Heart left ventricle (tissue), 16 donors: ENCODE results near the gene PLA2G4F. TPM values are rescaled to one million over a fixed set of nuclear protein-coding genes. Genes with fewer than 3 reads are reported as not detected.
A peak's percentile ranks its signal among the peaks of the same experiment; 100 is the strongest.
"Not testable (repeated sequence)": the region's sequence is repeated elsewhere in the genome, so short reads cannot be mapped to it uniquely, and the experiment has no call there.

Experiments used
- ATAC-seq, 4 donors: fragments of 200-7000 bp; cut with Tn5 transposase; one replicate each; pipeline ENCODE4 v1.9.1; 2020 to 2022; ENCODE audit warnings: moderate library complexity in 4 of 4, mild to moderate bottlenecking in 3 of 4, moderate number of reproducible peaks in 1 of 4
- DNase-seq, 5 donors: peaks; one replicate each; pipeline ENCODE4 v3.0.0-alpha.2; 2020
- H3K27ac ChIP-seq, 12 donors: fragments of 200-600 bp; sonication (generic) in 4 of 12; one replicate each; pipeline versions ENCODE4 v1.5.0 to v1.8.0; 2016 to 2022; ENCODE audit warnings: mild to moderate bottlenecking in 2 of 12
- H3K27me3 ChIP-seq, 9 donors: fragments of 200-600 bp; sonication (generic) in 2 of 9; one replicate each; pipeline versions ENCODE4 v1.5.1 to v1.8.0; 2016 to 2022; ENCODE audit warnings: mild to moderate bottlenecking in 3 of 9
- H3K36me3 ChIP-seq, 9 donors: fragments of 200-600 bp; sonication (generic) in 2 of 9; one replicate each; pipeline versions ENCODE4 v1.5.0 to v1.8.0; 2018 to 2022; ENCODE audit warnings: mild to moderate bottlenecking in 2 of 9
- H3K4me1 ChIP-seq, 12 donors: fragments of 200-600 bp; sonication (generic) in 4 of 12; one replicate each; pipeline versions ENCODE4 v1.5.0 to v1.8.0; 2016 to 2022; ENCODE audit warnings: mild to moderate bottlenecking in 3 of 12
- H3K4me3 ChIP-seq, 12 donors: fragments of 200-600 bp; sonication (generic) in 4 of 12; one replicate each; pipeline versions ENCODE4 v1.5.0 to v1.8.0; 2017 to 2022; ENCODE audit warnings: mild to moderate bottlenecking in 9 of 12, moderate library complexity in 4 of 12
- H3K9me3 ChIP-seq, 12 donors: fragments of 200-600 bp; sonication (generic) in 4 of 12; one replicate each; pipeline versions ENCODE4 v1.5.0 to v1.8.0; 2016 to 2022; ENCODE audit warnings: mild to moderate bottlenecking in 1 of 12
- POLR2A ChIP-seq, 2 donors: fragments of 450-650 bp; IDR thresholded peaks; one replicate each; pipeline ENCODE4 v1.6.1; 2017; ENCODE audit warnings: antibody characterized with exemption in 2 of 2, mild to moderate bottlenecking in 2 of 2, moderate library complexity in 2 of 2
- WGBS, 4 donors: extraction: QIAGEN DNeasy Blood & Tissue Kit in 2 of 4; methylation state at CpG; one replicate each; pipeline versions ENCODE4 v1.1.5 to v1.1.7; 2013 to 2018; 5-methylcytosine and 5-hydroxymethylcytosine counted together
- intact Hi-C, 10 donors: fragments of 100-400 bp; cut with DNase I; formaldehyde crosslinking; loops; one replicate each; pipeline versions ENCODE4 v1.11.1 to v1.14.2; 2022
- polyA plus RNA-seq, 2 donors: library from polyadenylated mRNA; stranded (reverse); fragments of 200-250 nt; gene quantifications; one replicate each; pipeline ENCODE4 v1.2.3, GENCODE V29; 2013
- total RNA-seq, 9 donors: library from RNA; depleted of rRNA in 2 of 9; stranded (reverse); fragments of >200 nt in 2 of 9; fragmentation: NEBNext Ultra II Directional in 3 of 9; extraction: Animal tissue kit (Norgen Biotek cat#: 25700) in 3 of 9; gene quantifications; one replicate each; pipeline versions ENCODE4 v1.1.0 to v1.2.4, GENCODE V29; 2016 to 2023
- TF ChIP-seq, protein P1 (sequence below), 12 donors: fragments of 200-600 bp; sonication (generic) in 4 of 12; IDR thresholded peaks; one replicate each; pipeline versions ENCODE4 v1.5.0 to v1.8.0; 2018 to 2022; ENCODE audit warnings: antibody characterized with exemption in 12 of 12, mild to moderate bottlenecking in 5 of 12
- donor health status: ischemic (EF 13 %, LVEDD 7.1; RV severe dilation, severe dysfunction).
- donor health status: healthy with polysubstance abuse.
- donor health status: DM: no; HTN: yes; CAD: no.
- donor health status: DM: no; HTN: no; CAD: no.
- donor health status: ischemic (EF 25% LVEDD 6.9; RV normal size, moderate dysfunction).
- donor health status: ischemic (EF 25% LVEDD 5.7; RV mildly dilated, moderate dysfunction).
- donor health status: healthy.
- donor health status: DM: yes; HTN: yes; CAD: no.
- donor health status: ischemic (EF 35%, LVEDD 5.7; RV mildly dilated, moderate dysfunction).
- donor health status: nonischemic (EF 11% LVEDD 7.7; RV severe dilation, severe dysfunction).
- donor health status: DM: yes; HTN: yes; CAD: no.
- donor health status: PGD.
- donor health status: ischemic (EF 29% LVEDD 5.4; RV normal size, mild dysfunction).
- donor health status: nonischemic (EF 23%, LVEDD 6.1; RV moderate dilation, normal function).

The PLA2G4F gene
- total and polyA plus RNA-seq, 11 donors: 0.09 to 9.0 (median 1.4) TPM

DNA sequence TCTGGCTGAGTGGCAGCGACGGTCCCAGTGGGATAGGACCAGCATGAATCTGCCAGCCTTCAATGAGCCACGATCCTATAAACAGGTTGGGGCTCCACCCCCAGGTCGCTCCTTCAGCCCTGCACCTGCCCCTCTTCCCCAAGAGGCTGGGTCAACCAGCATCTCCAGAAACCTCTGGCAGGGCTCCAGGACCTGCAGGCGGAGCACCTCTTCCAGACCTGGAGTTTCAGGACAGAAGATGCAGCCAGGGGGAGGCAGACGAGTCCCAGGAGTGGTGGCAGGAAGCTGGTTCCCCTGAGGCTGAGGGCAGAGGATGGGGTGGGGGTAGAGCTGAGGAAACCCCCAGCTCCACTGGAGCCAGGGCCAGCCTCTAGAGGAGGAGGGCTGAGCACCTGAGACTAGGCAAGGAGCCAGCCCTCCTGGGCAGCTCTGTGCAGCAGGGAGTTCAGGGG lies 61.9 kb downstream of the PLA2G4F start, which contains the start of gene PLA2G4D:
Gene PLA2G4D, minus strand, starts transcription at position 51 of the 452 bp plus-strand sequence. CDS start 103 bp downstream, outside the sequence.
- Histone ChIP-seq H3K9me3 (no peaks in the 10 kb centered on the region), H3K4me3 (no peak within 1 kb of the TSS), H3K4me1 (peaks cover 0 to 9% (median 0%) of the 10 kb centered on the region in 12 donors), H3K27me3 (no peaks in the 10 kb centered on the region), H3K36me3 (no peaks in the 10 kb centered on the region), H3K27ac (no peak within 1 kb of the TSS)
- no peak for TF ChIP-seq POLR2A (IDR thresholded peaks at IDR 0.05)
- TF ChIP-seq, protein P1, sequence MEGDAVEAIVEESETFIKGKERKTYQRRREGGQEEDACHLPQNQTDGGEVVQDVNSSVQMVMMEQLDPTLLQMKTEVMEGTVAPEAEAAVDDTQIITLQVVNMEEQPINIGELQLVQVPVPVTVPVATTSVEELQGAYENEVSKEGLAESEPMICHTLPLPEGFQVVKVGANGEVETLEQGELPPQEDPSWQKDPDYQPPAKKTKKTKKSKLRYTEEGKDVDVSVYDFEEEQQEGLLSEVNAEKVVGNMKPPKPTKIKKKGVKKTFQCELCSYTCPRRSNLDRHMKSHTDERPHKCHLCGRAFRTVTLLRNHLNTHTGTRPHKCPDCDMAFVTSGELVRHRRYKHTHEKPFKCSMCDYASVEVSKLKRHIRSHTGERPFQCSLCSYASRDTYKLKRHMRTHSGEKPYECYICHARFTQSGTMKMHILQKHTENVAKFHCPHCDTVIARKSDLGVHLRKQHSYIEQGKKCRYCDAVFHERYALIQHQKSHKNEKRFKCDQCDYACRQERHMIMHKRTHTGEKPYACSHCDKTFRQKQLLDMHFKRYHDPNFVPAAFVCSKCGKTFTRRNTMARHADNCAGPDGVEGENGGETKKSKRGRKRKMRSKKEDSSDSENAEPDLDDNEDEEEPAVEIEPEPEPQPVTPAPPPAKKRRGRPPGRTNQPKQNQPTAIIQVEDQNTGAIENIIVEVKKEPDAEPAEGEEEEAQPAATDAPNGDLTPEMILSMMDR (IDR thresholded peaks at IDR 0.05): no peak
- ATAC-seq: no peak
- intact Hi-C loops: no loop called here
- no peak for DNase-seq
- WGBS, 4 donors: 77 to 85% (median 81%) methylated on average over 6 of the region's 6 CpGs

DNA sequence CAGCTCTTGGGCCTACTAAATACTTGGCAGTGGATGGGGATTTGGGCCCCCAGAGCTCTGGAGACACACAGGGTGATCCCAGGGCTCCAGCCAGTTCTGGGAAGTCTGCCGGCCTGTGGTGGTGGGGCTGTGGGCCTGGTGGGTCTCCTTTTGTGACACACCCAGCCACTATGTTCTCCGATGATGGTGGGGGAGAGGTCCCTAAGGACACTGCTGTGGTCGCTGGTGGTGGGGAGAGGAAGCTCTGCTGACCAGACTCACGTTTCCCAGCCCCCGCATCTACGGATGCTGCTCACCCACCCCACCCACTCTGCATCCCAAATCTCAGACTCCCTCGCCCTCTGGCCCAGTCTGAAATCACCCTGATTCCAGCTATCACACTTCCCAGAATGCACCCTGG lies 62.5 kb downstream of the PLA2G4F start:
- ATAC-seq (peak in 1 of 4 donors; percentile 17), DNase-seq (no peak)
- Histone ChIP-seq H3K27me3 (no peaks in the 10 kb centered on the region), H3K4me1 (peaks cover 0 to 14% (median 1%) of the 10 kb centered on the region in 12 donors), H3K36me3 (no peaks in the 10 kb centered on the region), H3K27ac (no peak overlapping the region), H3K9me3 (no peaks in the 10 kb centered on the region), H3K4me3 (no peak overlapping the region)
- TF ChIP-seq, protein P1 (IDR thresholded peaks at IDR 0.05): no peak
- no peak for TF ChIP-seq POLR2A (IDR thresholded peaks at IDR 0.05)
- intact Hi-C loops: no loop called here
- 70 to 87% (median 83%) methylated on average over 3 to 7 of the region's 7 CpGs for WGBS, 4 donors

DNA sequence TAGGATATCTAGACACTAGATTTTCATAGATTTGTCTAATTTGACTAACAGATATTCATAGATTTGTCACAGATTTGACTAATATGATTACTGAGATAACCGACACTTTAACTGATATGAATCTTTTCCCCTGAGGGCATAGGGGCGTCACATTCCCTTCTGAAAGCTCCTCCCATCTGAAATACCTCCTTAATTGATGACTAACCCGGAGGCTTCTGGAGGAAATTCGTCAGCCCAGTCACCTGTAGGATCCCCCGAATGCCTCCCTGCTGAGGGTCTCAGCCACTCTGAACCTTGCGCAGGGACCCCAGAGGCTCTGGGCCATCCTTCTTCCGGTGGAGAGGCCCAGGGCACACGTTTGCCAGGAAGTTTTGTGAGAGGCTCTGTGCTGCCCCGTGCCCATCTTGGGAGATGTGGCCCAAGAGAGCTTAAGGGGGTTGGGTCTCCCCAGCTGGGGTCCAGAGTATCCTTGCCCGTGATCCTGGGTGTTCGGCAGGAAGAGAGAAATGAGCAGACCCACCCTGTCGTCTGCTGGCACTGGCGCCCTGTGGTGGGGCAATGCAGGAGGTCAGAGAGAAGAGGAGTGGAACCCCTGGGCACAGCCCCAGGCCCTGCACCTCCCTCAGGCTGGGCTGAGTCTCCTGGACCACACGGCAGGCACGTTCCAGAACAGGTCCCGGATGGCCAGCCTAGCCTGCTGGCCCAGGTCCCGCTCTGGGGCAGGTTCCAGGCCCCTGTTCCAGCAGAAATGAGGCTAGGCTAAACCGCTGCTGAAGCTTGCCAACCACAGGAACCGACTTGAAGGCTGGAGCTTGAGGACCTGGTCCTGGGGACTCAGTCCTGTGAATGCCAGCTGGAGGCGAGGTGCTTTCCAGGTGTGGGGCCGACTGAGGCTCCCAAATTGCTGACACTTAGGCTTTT lies 63.8 kb downstream of the PLA2G4F start:
- H3K4me3 ChIP-seq: no peak overlapping the region
- DNase-seq: peak in 1 of 5 donors; percentile 58
- H3K4me1 ChIP-seq: peaks cover 0 to 18% (median 1%) of the 10 kb centered on the region in 12 donors
- WGBS, 4 donors: 67 to 81% (median 73%) methylated on average over 15 to 21 of the region's 21 CpGs
- TF ChIP-seq, protein P1 (IDR thresholded peaks at IDR 0.05): no peak
- no peak for TF ChIP-seq POLR2A (IDR thresholded peaks at IDR 0.05)
- no peaks in the 10 kb centered on the region for H3K9me3 ChIP-seq
- ATAC-seq: peak; percentile 72 to 87 (median 82)
- intact Hi-C loops: no loop called here
- H3K36me3 ChIP-seq: no peaks in the 10 kb centered on the region
- no peaks in the 10 kb centered on the region for H3K27me3 ChIP-seq
- no peak overlapping the region for H3K27ac ChIP-seq

DNA sequence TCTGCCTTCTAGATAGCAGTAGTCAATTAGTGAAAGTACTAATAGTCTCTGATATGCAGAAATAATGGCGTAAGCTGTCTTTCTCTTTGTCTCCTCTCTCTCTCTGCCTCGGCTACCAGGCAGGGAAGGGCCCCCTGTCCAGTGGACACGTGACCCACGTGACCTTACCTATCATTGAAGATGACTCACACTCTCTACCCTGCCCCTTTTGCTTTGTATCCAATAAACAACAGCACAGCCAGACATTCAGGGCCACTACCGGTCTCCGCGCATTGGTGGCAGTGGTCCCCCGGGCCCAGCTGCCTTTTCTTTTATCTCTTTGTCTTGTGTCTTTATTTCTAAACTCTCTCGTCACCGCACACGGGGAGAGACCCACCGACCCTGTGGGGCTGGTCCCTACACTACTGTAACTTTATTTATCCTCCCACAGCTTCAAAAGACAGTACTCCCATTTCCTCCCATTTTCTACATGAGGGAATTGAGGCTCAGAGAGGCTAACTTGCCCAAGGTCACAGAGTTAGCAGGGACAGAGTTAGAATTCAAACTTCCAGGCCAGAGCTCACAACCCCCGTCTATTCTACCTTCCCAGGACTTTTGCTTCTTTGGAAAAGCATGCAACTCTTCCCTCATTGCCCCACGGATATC lies 64.6 kb downstream of the PLA2G4F start:
- DNase-seq, H3K36me3 ChIP-seq, H3K4me3 ChIP-seq, H3K9me3 ChIP-seq, H3K27me3 ChIP-seq, H3K27ac ChIP-seq, intact Hi-C loops, ATAC-seq: not testable (repeated sequence)
- H3K4me1 ChIP-seq: peaks cover 0 to 18% (median 1%) of the 10 kb centered on the region in 12 donors
- 67 to 78% (median 73%) methylated on average over 14 of the region's 14 CpGs for WGBS, 4 donors
